GM13976 (cell line): Measurements from ENCODE around the gene ADAMTS13.

ENCODE experiments used
- DNase-seq: peaks from one replicate; pipeline ENCODE4 v3.0.0; 2012; ENCODE audit warnings: low spot score
- CTCF ChIP-seq: IDR thresholded peaks from 2 replicates; pipeline ENCODE4 v1.5.1; 2012; ENCODE audit warnings: borderline replicate concordance, mild to moderate bottlenecking; ENCODE audit not compliant: insufficient read depth; ENCODE audit errors: extremely low read depth, missing control alignments, control extremely low read depth
- in situ Hi-C: fragments of 300-500 bp; cut with MboI; formaldehyde crosslinking; loops from one replicate; pipeline ENCODE4 v1.12.0; 2022; ENCODE audit warnings: low sequenced_read_pairs, mixed read lengths, inconsistent platforms; ENCODE audit not compliant: unreplicated experiment

ADAMTS13 gene

GRCh38 chr9:133485531-133486260 is 63.5 kb downstream of the ADAMTS13 start:
- DNase-seq = peak; percentile 79
- no peak for TF ChIP-seq CTCF
- in situ Hi-C loops = loop anchor here (25.0 kb wide), 1 partner anchor 298 kb away; no protein-coding TSS in a partner anchor

- DNase-seq = no peak
- no peak for TF ChIP-seq CTCF
- in situ Hi-C loops = loop anchor here (25.0 kb wide), 1 partner anchor 300 kb away; no protein-coding TSS in a partner anchor
These were observed 65.2 kb downstream of the ADAMTS13 start for GRCh38 chr9:133487331-133487725.

- no peak for DNase-seq
- in situ Hi-C loops = loop anchor here (25.0 kb wide), 1 partner anchor 301 kb away; no protein-coding TSS in a partner anchor
- no peak for TF ChIP-seq CTCF
These were observed 66.6 kb downstream of the ADAMTS13 start for GRCh38 chr9:133488686-133489252.

GRCh38 chr9:133489253-133490190 is 67.4 kb downstream of the ADAMTS13 start:
- no peak for DNase-seq
- in situ Hi-C loops = loop anchor here (25.0 kb wide), 1 partner anchor 302 kb away; no protein-coding TSS in a partner anchor
- TF ChIP-seq CTCF = no peak

GRCh38 chr9:133490201-133490681 is 68.1 kb downstream of the ADAMTS13 start:
- in situ Hi-C loops = loop anchor here (25.0 kb wide), 1 partner anchor 303 kb away; no protein-coding TSS in a partner anchor
- DNase-seq = no peak
- TF ChIP-seq CTCF = no peak
